GM18907 (cell line): Measurements from ENCODE around the gene FAM53C.
"Not testable (repeated sequence)": the region's sequence is repeated elsewhere in the genome, so short reads cannot be mapped to it uniquely, and the experiment has no call there.

Experiments
- ATAC-seq: cut with Tn5 transposase; IDR thresholded peaks from one replicate; pipeline ENCODE4 v1.9.1; 2021; ENCODE audit warnings: mild to moderate bottlenecking, moderate library complexity; ENCODE audit not compliant: unreplicated experiment

Gene FAM53C

DNA sequence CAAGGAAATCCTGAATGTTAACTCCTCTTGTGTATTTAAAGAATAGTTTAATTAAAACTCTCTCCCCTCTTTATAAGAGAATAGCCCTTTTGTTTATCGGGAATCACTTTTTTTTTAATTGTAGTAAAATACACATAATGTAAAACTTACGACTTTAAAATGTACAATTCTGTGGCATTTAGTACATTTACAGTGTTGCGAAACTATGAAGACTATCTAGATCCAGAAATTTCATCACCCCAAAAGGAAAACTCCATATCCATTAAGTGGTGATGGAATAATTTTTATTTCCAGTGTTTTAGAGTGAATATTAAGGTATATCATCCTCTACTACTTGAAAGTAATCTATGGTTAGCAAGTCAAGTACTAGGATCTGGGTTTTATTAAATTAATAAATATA, 51.3 kb downstream of the FAM53C start:
- ATAC-seq = no peak

DNA sequence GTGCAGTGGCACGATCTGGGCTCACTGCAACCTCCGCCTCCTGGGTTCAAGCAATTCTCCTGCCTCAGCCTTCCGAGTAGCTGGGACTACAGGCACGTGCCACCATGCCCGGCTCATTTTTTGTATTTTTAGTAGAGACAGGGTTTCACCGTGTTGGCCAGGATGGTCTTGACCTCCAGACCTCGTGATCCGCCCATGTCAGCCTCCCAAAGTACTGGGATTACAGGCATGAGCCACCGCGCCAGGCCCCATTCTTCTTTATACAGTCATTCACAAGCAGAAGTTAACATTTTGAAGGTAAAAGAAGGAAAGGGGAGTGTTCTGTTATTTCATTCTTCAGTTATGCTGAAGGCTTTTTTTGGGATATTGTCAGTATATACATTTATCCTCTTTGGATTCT, 51.8 kb downstream of the FAM53C start:
- not testable (repeated sequence) for ATAC-seq

DNA sequence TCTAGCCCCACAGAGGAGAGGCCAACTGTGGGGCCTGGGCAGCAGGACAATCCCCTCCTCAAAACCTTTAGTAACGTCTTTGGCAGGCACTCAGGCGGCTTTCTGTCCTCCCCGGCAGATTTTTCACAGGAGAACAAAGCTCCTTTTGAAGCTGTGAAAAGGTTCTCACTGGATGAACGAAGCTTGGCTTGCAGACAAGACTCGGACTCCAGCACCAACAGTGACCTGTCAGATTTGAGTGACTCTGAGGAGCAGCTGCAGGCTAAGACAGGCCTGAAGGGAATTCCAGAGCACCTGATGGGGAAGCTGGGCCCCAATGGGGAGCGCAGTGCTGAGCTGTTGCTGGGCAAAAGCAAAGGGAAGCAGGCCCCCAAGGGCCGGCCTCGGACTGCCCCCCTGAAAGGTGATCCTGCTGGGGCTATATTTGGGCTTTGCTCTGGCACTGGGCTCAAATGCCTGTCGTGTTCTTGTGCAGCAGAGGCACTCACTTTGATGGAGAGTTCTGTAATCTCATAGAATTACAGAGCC, 53.9 kb downstream of the FAM53C start:
- no peak for ATAC-seq
